K562 (cell line): ENCODE data around the gene ACOT7. TPM values are rescaled to one million over a fixed set of nuclear protein-coding genes. Genes with fewer than 3 reads are reported as not detected.

Experiments used
- ATAC-seq: fragments of 200-7000 bp; cut with Tn5 transposase; 3 replicates; pipeline ENCODE4 v1.9.1; 2020; ENCODE audit warnings: moderate library complexity
- BruUV-seq: library from RNA; stranded (reverse); fragments of 400-500 nt; replicated peaks from 2 replicates; lab custom pipeline; 2021; lab: Mats Ljungman, UMichigan
- CTCF ChIA-PET: fragments of 300-600 bp; formaldehyde crosslinking; extraction: SDS; loops from one replicate; lab custom pipeline; 2021; ENCODE audit warnings: low intra/inter-chr PET ratio; lab: Yijun Ruan, JAX
- POLR2A ChIA-PET: fragments of 300-600, 350-650 bp; sonication (Branson Sonifier 250); formaldehyde crosslinking; extraction: SDS; loops from one replicate; lab custom pipeline; 2021; ENCODE audit warnings: antibody characterized with exemption, inconsistent platforms; lab: Yijun Ruan, JAX
- DNase-seq, 4 experiments: peaks; one replicate each; pipeline versions ENCODE4 v3.0.0 to v3.0.0-alpha.2; 2011 to 2018; ENCODE audit warnings: low spot score in 3 of 4, mixed read lengths in 3 of 4; ENCODE audit errors: extremely low read depth in 1 of 4
- FAIRE-seq: peaks from 2 replicates; lab custom pipeline; 2011; peaks lifted over from hg19 to GRCh38; lab: Jason Lieb, UNC
- H2AFZ ChIP-seq: 2 replicates; pipeline ENCODE4 v1.6.0; 2011; ENCODE audit warnings: low read depth, low read length, control low read depth, inconsistent platforms
- H3K27ac ChIP-seq: fragments of 200-600 bp; 3 replicates; pipeline ENCODE4 v1.8.0; 2011; ENCODE audit warnings: low read depth, mild to moderate bottlenecking, control low read depth, inconsistent platforms, low read length, moderate library complexity, mixed read lengths; ENCODE audit errors: extremely low read depth
- H3K27me3 ChIP-seq, 2 experiments: fragments of 300-600 bp in 1 of 2; 2 replicates in 1 of 2; 3 replicates in 1 of 2; pipeline versions ENCODE4 v1.6.0 to v1.8.0; 2011; ENCODE audit warnings: inconsistent platforms in 2 of 2, low read length in 2 of 2, mild to moderate bottlenecking in 1 of 2, mixed read lengths in 1 of 2, moderate library complexity in 1 of 2; ENCODE audit not compliant: control insufficient read depth in 2 of 2, insufficient read depth in 2 of 2
- H3K36me3 ChIP-seq: fragments of 300-600 bp; 3 replicates; pipeline ENCODE4 v1.8.0; 2011; ENCODE audit warnings: mild to moderate bottlenecking, low read length, inconsistent platforms; ENCODE audit not compliant: control insufficient read depth, insufficient read depth
- H3K4me1 ChIP-seq, 2 experiments: fragments of 200-600 bp in 1 of 2; replicated peaks in 1 of 2; 2 replicates in 1 of 2; 3 replicates in 1 of 2; pipeline versions ENCODE4 v1.5.1 to v1.8.0; 2011; ENCODE audit warnings: inconsistent platforms in 2 of 2, low read length in 2 of 2, mild to moderate bottlenecking in 1 of 2, mixed read lengths in 1 of 2, moderate library complexity in 1 of 2; ENCODE audit not compliant: control insufficient read depth in 2 of 2, insufficient read depth in 2 of 2
- H3K4me2 ChIP-seq: 2 replicates; pipeline ENCODE4 v1.6.1; 2011; ENCODE audit warnings: low read length, control low read depth, inconsistent platforms, mixed read lengths; ENCODE audit not compliant: insufficient read depth
- H3K4me3 ChIP-seq: fragments of 200-600 bp; sonication (generic), shearing (Covaris generic); 2 replicates; pipeline ENCODE4 v1.5.1; 2016; ENCODE audit warnings: control low read depth, inconsistent platforms
- H3K79me2 ChIP-seq: fragments of 200-600 bp; 3 replicates; pipeline ENCODE4 v1.8.0; 2011; ENCODE audit warnings: low read length, inconsistent platforms; ENCODE audit not compliant: control insufficient read depth, insufficient read depth
- H3K9ac ChIP-seq, 2 experiments: 2 replicates each; pipeline versions ENCODE4 v1.6.0 to v1.6.1; 2011; ENCODE audit warnings: low read depth in 2 of 2, low read length in 2 of 2, control low read depth in 1 of 2, inconsistent platforms in 1 of 2, mild to moderate bottlenecking in 1 of 2, mixed read lengths in 1 of 2; ENCODE audit not compliant: insufficient read depth in 1 of 2
- H3K9me1 ChIP-seq: one replicate; pipeline ENCODE4 v1.6.0; 2011; ENCODE audit warnings: inconsistent platforms, mild to moderate bottlenecking, low read length, moderate library complexity; ENCODE audit not compliant: control insufficient read depth, insufficient read depth
- H3K9me3 ChIP-seq: replicated peaks from 2 replicates; pipeline ENCODE4 v1.5.1; 2011; ENCODE audit warnings: low read depth, low read length, inconsistent platforms; ENCODE audit not compliant: control insufficient read depth, insufficient read depth
- H4K20me1 ChIP-seq: replicated peaks from 2 replicates; pipeline ENCODE4 v1.6.1; 2011; ENCODE audit warnings: low read length, inconsistent platforms, mixed read lengths; ENCODE audit not compliant: control insufficient read depth, insufficient read depth
- BCL6 ChIP-seq: fragments of 250-450 bp; sonication (Bioruptor Pico); IDR thresholded peaks from 2 replicates; pipeline ENCODE4 v1.4.0; 2020
- HOXB6 ChIP-seq: fragments of 250-450 bp; sonication (Bioruptor Pico); IDR thresholded peaks from 2 replicates; pipeline ENCODE4 v1.5.1; 2022; ENCODE audit warnings: mild to moderate bottlenecking, borderline replicate concordance
- RFX5 ChIP-seq: IDR thresholded peaks from 2 replicates; pipeline ENCODE4 v1.6.1; 2011; ENCODE audit warnings: low read depth, mild to moderate bottlenecking, improper control_type of control experiment, low read length
- SIN3A ChIP-seq, 2 experiments: fragments of 150-350 bp in 1 of 2; IDR thresholded peaks; 2 replicates each; pipeline ENCODE4 v1.6.1; 2011 to 2016; ENCODE audit warnings: borderline replicate concordance in 2 of 2, low read depth in 2 of 2, low read length in 2 of 2, mild to moderate bottlenecking in 2 of 2, moderate library complexity in 2 of 2; ENCODE audit not compliant: control insufficient read depth in 1 of 2
- TEAD2 ChIP-seq: fragments of 450-650 bp; IDR thresholded peaks from 2 replicates; pipeline ENCODE4 v1.6.1; 2016; ENCODE audit warnings: missing genetic modification characterization, control low read depth, missing compliant biosample characterization
- ZFX ChIP-seq: sonication (generic); formaldehyde crosslinking; IDR thresholded peaks from 2 replicates; pipeline ENCODE4 v1.8.0; 2022; ENCODE audit warnings: mild to moderate bottlenecking, missing genetic modification reagents, moderate library complexity
- ZNF695 ChIP-seq: fragments of 450-650 bp; formaldehyde crosslinking; IDR thresholded peaks from 2 replicates; pipeline ENCODE4 v1.4.0; 2020; ENCODE audit warnings: mild to moderate bottlenecking, moderate library complexity
- WGBS: fragments of 100-300 bp; shearing (Covaris generic); methylation state at CpG from one replicate; pipeline ENCODE4 v1.1.6; 2016; ENCODE audit warnings: low coverage, mixed read lengths; ENCODE audit not compliant: insufficient coverage; ENCODE audit errors: missing lambda C conversion rate; 5-methylcytosine and 5-hydroxymethylcytosine counted together
- in situ Hi-C: fragments of 300-500 bp; cut with MboI; formaldehyde crosslinking; loops from 4 replicates; pipeline ENCODE4 v1.15.0; 2018; ENCODE audit warnings: inconsistent platforms, mixed read lengths
- intact Hi-C: fragments of 100-400 bp; cut with micrococcal nuclease; formaldehyde crosslinking; loops from 2 replicates; pipeline ENCODE4 v1.14.2; 2022
- polyA plus RNA-seq, 8 experiments: library from polyadenylated mRNA; depleted of rRNA in 4 of 8; stranded (reverse) in 5 of 8; unstranded in 3 of 8; fragments of >200 nt; fragmentation: Nextera tagmentation in 2 of 8; fragmentation: Illumina TruSeq in 1 of 8; extraction: Ambion mirVana in 2 of 8; extraction: Trizol in 1 of 8; gene quantifications; 2 replicates each; pipeline versions ENCODE4 v1.2.1 to v1.2.3, GENCODE V29; 2011 to 2014; ENCODE audit warnings: inconsistent platforms in 1 of 8, missing spikeins in 1 of 8
- total RNA-seq, 7 experiments: library from RNA; depleted of rRNA in 6 of 7; stranded (reverse); fragments of >200 nt in 6 of 7; fragmentation: Illumina TruSeq in 2 of 7; extraction: Trizol in 2 of 7; gene quantifications; 2 replicates each; pipeline versions ENCODE4 v1.2.1 to v1.2.3, GENCODE V29; 2011 to 2021; ENCODE audit warnings: low replicate concordance in 1 of 7
- TF ChIP-seq, protein P1 (sequence below): sonication (generic); formaldehyde crosslinking; IDR thresholded peaks from 2 replicates; pipeline ENCODE4 v1.9.0; 2022; ENCODE audit warnings: mild to moderate bottlenecking, missing genetic modification reagents
- TF ChIP-seq, protein P2 (sequence below): fragments of 250-450 bp; sonication (Bioruptor Pico); IDR thresholded peaks from 2 replicates; pipeline ENCODE4 v1.8.0; 2022; ENCODE audit warnings: moderate library complexity, mild to moderate bottlenecking, inconsistent platforms
- TF ChIP-seq, protein P3 (sequence below): fragments of 450-650 bp; conservative IDR thresholded peaks from 2 replicates; pipeline ENCODE4 v1.6.1; 2016; ENCODE audit warnings: missing genetic modification characterization, low read depth, mild to moderate bottlenecking, missing compliant biosample characterization, moderate library complexity
- TF ChIP-seq, protein P4 (sequence below): fragments of 450-650 bp; IDR thresholded peaks from 2 replicates; pipeline ENCODE4 v1.6.1; 2014; ENCODE audit warnings: low read depth, mild to moderate bottlenecking, moderate library complexity, borderline replicate concordance

Gene ACOT7
- total and polyA plus RNA-seq, 9 of the 15 experiments (the other 6 are each of a cell fraction or from before 2014, with no cell fraction given): 7.0 to 92.6 (median 37.2) TPM

DNA sequence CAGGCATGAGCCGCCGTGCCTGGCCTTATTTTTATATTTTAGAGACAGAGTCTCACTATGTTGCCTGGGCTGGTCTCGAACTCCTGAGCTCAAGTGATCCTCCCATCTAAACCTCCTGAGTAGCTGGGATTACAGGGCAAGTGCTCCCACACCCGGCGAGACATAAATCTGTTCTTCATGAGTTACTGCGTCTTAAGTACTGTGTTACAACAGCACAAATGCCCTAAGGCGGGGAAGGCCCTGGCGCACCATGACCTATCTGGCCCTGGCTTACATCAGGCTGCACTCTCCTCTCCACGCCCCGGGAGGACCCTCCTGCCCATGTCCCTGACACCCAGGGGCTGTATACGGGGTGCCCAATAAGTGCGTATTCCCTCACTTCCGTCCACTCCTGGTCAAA is 136.9 kb downstream of the ACOT7 start:
- Histone ChIP-seq H3K4me3 (no peak overlapping the region), H2AFZ (no peak overlapping the region), H3K9me1 (peaks cover 3% of the 10 kb centered on the region), H3K9me3 (no peaks in the 10 kb centered on the region), H3K36me3 (no peaks in the 10 kb centered on the region), H4K20me1 (peaks cover 27% of the 10 kb centered on the region), H3K9ac (no peak overlapping the region), H3K4me2 (no peak overlapping the region), H3K79me2 (no peaks in the 10 kb centered on the region), H3K4me1 (peaks cover 0 to 45% of the 10 kb centered on the region in 2 experiments; a peak in 3 of 5 replicates), H3K27me3 (peaks cover 11 to 36% of the 10 kb centered on the region in 2 experiments; a peak in 4 of 5 replicates), H3K27ac (no peak overlapping the region)
- ATAC-seq: no peak
- CTCF ChIA-PET: no interaction called here
- BruUV-seq: no TSS peak
- no peak for DNase-seq
- in situ Hi-C loops (loop anchor here (25.0 kb wide), 1 partner anchor 956 kb away; no protein-coding TSS in a partner anchor), intact Hi-C loops (no loop called here)
- WGBS: 32% methylated on average over 13 of the region's 13 CpGs
- no peak for FAIRE-seq
- TF ChIP-seq, protein P1, sequence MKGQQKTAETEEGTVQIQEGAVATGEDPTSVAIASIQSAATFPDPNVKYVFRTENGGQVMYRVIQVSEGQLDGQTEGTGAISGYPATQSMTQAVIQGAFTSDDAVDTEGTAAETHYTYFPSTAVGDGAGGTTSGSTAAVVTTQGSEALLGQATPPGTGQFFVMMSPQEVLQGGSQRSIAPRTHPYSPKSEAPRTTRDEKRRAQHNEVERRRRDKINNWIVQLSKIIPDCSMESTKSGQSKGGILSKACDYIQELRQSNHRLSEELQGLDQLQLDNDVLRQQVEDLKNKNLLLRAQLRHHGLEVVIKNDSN (CRISPR knock-in tag): no peak
- no peak for TF ChIP-seq ZFX (CRISPR knock-in tag)
- TF ChIP-seq, protein P2, sequence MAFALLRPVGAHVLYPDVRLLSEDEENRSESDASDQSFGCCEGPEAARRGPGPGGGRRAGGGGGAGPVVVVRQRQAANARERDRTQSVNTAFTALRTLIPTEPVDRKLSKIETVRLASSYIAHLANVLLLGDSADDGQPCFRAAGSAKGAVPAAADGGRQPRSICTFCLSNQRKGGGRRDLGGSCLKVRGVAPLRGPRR (CRISPR knock-in tag): no peak
- TF ChIP-seq TEAD2 (tag): no peak
- no peak for TF ChIP-seq BCL6 (CRISPR knock-in tag)
- TF ChIP-seq, protein P3, sequence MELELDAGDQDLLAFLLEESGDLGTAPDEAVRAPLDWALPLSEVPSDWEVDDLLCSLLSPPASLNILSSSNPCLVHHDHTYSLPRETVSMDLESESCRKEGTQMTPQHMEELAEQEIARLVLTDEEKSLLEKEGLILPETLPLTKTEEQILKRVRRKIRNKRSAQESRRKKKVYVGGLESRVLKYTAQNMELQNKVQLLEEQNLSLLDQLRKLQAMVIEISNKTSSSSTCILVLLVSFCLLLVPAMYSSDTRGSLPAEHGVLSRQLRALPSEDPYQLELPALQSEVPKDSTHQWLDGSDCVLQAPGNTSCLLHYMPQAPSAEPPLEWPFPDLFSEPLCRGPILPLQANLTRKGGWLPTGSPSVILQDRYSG (tag): no peak
- TF ChIP-seq SIN3A (IDR thresholded peaks at IDR 0.05; ENCODE audit: borderline replicate concordance in 2 of 2, control insufficient read depth in 1 of 2, low read depth in 2 of 2, low read length in 2 of 2): no peak
- no peak for TF ChIP-seq RFX5
- TF ChIP-seq, protein P4, sequence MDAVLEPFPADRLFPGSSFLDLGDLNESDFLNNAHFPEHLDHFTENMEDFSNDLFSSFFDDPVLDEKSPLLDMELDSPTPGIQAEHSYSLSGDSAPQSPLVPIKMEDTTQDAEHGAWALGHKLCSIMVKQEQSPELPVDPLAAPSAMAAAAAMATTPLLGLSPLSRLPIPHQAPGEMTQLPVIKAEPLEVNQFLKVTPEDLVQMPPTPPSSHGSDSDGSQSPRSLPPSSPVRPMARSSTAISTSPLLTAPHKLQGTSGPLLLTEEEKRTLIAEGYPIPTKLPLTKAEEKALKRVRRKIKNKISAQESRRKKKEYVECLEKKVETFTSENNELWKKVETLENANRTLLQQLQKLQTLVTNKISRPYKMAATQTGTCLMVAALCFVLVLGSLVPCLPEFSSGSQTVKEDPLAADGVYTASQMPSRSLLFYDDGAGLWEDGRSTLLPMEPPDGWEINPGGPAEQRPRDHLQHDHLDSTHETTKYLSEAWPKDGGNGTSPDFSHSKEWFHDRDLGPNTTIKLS: no peak
- TF ChIP-seq ZNF695 (CRISPR knock-in tag): no peak
- TF ChIP-seq HOXB6: no peak
- POLR2A ChIA-PET: interaction anchor here (0.6 kb wide), 1 partner anchor 235 kb away, joined by 4 read pairs; no protein-coding TSS in a partner anchor
